Hepatocyte (in vitro differentiated cells): ENCODE results near the gene PKIB.

Source experiments
- CTCF ChIP-seq: fragments of 200-600 bp; sonication (generic); IDR thresholded peaks from 2 replicates; pipeline ENCODE4 v1.5.1; 2016; ENCODE audit warnings: antibody characterized with exemption, mild to moderate bottlenecking; ENCODE audit not compliant: poor library complexity
- EZH2 ChIP-seq: fragments of 200-600 bp; sonication (generic); IDR thresholded peaks from 2 replicates; pipeline ENCODE4 v1.6.1; 2016; ENCODE audit warnings: antibody characterized with exemption, mild to moderate bottlenecking, borderline replicate concordance
- EZH2phosphoT487 ChIP-seq: fragments of 200-600 bp; sonication (generic); IDR thresholded peaks from one replicate; pipeline ENCODE4 v1.6.1; 2018; ENCODE audit warnings: antibody characterized with exemption, mild to moderate bottlenecking, low read depth, moderate library complexity; ENCODE audit not compliant: unreplicated experiment, severe bottlenecking

GRCh38 chr6:122683989-122684651 is 73.9 kb downstream of the PKIB start:
- TF ChIP-seq CTCF (no peak), EZH2phosphoT487 (no peak), EZH2 (no peak)
